Left cardiac atrium (tissue), 4 donors: ENCODE data around the gene PAOX. TPM values are rescaled to one million over a fixed set of nuclear protein-coding genes. Genes with fewer than 3 reads are reported as not detected.

Experiments
- ATAC-seq, 2 donors: fragments of 200-7000 bp; cut with Tn5 transposase; one replicate each; pipeline ENCODE4 v1.9.1; 2020; ENCODE audit warnings: mild to moderate bottlenecking in 2 of 2, moderate library complexity in 2 of 2
- DNase-seq: peaks from one replicate; pipeline ENCODE4 v3.0.0-alpha.2; 2020
- intact Hi-C, 2 donors: fragments of 100-400 bp; cut with DNase I; formaldehyde crosslinking; loops; one replicate each; pipeline versions ENCODE4 v1.14.1 to v1.15.1; 2022 to 2023
- total RNA-seq, 2 donors: library from RNA; stranded (reverse); fragmentation: NEBNext Ultra II Directional; extraction: Animal tissue kit (Norgen Biotek cat#: 25700); gene quantifications; one replicate each; pipeline ENCODE4 v1.2.1, GENCODE V29; 2021
- donor health status: DM: no; HTN: yes; CAD: no.
- donor health status: DM: no; HTN: yes; CAD: no; lungs with severe emphysema.
- donor health status: DM: yes; HTN: yes; CAD: no.
- donor health status: Dilated cardiomyopathy.

The PAOX gene
- total RNA-seq, 2 donors from 2014 or later, result 2.9 TPM

DNA sequence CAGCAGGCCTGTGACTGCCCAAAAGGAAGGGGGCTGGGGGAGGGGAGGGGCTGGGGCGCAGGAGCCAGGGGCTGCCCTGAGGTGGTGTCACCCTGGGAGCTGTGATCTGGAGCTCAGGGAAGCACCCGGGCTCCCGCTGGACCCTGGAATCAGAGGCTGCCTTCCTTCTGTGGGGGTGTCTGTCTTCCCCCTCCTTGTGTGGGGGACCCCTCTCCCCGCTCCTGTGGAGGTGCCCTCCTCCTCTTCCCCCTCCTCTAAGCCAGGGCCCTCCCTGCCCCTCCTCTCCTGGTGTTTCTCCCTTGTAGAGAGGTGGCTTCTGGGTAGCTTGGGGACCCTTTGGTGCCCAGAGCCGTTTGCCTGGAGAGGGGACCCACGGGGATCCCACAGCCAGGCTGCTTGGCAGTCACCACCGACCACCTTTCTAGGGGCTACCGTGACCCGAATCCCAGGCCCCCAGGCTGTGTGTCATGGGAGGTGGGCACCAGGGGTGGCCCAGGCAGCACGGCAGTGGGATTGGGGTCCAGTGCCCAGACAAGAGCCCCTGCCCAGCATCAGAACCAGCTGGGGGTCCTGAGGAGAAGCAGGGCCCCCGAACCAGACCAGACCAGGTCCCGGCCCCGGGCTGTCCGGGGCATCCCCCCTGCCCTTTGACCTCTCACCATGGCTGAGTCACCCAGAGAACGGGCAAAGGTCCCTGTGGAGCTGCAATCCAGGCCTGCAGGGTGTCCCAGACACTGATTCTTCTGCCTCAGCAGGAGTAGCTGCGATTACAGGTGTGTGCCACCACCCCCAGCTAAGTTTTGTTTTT is 31.1 kb upstream of the PAOX start:
- DNase-seq (no peak), ATAC-seq (no peak)
- intact Hi-C loops, result no loop called here

DNA sequence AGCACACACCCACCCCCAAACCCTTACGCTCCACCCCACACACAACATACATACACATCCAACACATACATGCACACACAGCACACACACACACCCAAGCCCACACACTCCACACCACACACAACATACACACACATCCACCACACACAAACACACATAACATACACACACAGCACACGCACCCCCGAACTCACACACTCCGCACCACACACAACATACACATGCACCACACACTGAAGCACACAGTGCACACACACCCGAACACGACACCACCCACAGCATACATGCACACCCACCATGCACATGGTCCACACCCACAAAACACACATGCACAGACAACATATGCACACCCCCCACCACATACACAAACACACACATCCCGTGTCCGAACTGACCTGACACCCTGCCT is 29.9 kb upstream of the PAOX start:
- DNase-seq (no peak), ATAC-seq (no peak)
- intact Hi-C loops, result no loop called here

DNA sequence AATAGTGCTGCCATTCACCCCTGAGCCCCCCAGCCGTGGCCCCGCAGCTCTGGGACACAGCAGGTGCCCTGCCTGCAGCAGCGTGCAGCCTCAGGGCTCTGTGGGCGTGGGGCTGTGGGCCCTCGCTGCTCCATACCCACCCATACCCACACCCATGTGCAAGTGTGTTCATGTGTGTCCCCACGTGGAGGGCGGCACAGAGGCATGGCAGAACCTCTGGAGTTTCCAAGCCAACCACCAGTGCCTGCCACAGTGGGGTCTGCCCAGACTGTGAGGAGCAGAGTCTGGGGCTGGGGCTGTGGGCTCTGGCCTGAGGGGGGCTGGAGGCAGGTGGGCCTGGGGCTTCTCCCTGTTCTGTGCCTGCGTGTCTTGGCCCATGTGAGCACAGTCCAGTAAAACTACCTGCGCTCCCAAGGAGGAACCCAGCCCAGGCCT is 29.5 kb upstream of the PAOX start:
- intact Hi-C loops, result no loop called here
- DNase-seq, result no peak
- ATAC-seq, result no peak

DNA sequence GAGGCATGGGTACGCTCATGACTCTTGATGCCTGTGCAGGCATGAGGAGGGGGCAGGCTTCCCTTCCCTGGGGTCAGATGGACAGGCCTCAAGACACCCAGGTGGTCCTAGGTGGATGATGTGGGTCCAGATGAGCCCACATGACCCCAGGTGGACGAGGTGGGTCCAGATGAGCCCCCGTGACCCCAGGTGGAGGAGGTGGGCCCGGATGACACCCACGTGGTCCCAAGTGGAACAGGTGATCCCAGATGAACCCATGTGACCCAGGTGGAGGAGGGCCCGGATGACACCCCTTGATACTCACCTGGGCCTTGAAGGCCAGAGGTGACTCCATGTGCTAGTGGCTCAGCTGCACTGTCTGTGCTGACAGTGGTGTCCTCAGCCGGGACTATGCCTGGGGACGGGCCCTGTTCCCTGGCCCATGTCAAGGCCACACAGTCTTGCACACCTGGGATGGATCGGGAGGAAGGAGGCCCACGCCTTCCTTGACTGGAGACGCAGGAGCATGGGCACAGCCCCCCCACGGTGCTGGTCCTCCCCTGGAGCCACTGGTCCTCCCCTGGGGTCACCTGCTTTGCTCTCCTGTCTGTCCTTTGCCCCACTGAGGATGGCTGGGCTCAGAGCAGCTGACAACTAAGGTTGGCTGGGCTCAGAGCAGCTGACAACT is 28.6 kb upstream of the PAOX start:
- ATAC-seq (no peak), DNase-seq (no peak)
- intact Hi-C loops, result no loop called here

DNA sequence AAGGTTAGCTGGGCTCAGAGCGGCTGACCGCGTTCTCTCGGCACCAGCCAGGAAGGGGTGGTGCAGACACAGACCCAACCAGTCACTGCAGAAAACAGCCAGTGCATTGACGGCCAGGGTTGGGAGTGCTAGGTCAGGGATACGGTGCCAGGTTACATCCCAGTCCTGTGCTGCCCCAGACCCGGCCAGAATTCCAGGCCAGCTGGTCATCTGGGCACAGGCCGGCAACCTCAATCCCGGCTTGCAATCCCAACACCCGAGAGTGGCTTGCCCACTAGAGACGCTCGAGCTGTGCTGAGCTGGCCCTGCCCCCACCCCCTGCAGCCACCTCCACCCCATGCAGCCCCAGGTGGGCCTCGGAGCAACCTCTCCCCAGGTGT is 28.1 kb upstream of the PAOX start:
- intact Hi-C loops, result no loop called here
- DNase-seq (no peak), ATAC-seq (no peak)

DNA sequence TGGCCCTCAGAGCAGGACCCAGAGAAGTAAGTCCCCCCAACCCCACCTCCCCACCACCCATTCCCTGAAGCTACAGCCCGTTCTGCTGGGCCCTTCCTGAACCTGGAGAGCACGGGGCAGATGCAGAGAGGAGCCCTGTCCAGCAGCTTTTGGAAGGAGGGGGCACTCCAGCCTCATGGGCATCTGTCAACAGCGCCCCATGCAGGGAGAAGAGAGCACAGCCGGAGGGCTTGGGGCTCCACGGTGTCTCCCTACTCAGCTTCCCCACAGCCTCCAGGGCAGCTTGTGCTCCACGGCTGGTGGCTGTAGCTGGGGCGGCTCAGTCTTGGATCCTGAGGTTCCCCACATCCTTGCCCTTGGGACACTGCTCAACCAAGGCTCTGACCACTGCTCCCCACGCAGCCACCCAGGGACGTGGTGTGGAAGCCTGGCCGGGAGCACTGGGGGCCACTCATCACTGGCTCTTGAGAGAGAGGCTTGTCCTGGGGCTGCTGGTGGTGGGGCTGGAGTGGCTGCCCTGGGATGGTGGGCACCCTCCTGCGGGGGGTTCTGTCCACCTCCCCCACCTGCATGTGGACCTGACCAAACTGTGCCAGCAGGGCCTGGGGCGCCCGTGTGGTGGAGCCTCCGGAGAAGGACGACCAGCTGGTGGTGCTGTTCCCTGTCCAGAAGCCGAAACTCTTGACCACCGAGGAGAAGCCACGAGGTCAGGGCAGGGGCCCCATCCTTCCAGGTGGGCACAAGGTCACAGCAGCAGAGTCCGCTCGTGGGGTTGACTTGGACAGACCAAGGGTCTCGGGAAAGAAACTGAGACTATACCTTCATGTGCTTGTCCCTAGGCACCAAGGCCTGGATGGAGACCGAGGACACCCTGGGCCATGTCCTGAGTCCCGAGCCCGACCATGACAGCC is 27.4 kb upstream of the PAOX start:
- intact Hi-C loops, result no loop called here
- ATAC-seq (peak in 1 of 2 donors; percentile 5), DNase-seq (no peak)

DNA sequence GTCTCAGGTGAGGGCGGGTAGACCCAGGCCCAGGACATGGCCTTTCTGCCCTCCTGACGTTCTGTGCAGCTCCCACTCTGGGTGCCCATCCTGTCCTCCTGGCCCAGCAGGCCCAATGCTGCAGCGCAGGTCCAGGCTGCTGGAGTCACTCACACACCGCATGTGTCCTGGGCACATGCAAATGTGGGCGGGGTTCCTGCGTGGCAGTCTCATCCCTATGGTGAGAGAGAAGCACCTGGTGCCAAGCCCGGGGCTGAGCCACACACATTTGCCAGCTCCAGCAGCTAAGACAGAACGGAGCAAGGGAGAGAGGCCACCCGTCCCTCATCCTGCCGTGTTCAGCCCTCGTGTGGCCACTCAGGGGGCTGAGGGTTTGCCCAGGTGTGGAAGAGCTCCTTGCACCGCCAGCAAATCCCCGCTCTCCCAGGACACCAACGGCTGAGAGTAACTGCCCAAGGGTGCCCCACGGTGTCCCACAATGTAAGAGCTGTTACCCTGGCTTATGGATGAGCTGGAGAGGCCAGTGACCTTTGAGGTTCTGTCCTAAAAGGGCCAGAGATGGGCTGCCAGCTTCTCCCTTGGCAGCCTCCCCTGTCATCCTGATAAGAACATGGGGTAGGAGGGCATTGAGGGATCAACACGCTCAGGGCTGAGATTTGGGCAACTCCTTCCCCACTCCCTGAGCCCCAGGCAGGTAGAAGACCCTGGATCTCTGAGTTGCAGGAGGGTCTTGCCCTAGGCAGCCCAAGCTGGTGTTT is 25.7 kb upstream of the PAOX start:
- DNase-seq, result no peak
- intact Hi-C loops, result no loop called here
- ATAC-seq, result no peak

DNA sequence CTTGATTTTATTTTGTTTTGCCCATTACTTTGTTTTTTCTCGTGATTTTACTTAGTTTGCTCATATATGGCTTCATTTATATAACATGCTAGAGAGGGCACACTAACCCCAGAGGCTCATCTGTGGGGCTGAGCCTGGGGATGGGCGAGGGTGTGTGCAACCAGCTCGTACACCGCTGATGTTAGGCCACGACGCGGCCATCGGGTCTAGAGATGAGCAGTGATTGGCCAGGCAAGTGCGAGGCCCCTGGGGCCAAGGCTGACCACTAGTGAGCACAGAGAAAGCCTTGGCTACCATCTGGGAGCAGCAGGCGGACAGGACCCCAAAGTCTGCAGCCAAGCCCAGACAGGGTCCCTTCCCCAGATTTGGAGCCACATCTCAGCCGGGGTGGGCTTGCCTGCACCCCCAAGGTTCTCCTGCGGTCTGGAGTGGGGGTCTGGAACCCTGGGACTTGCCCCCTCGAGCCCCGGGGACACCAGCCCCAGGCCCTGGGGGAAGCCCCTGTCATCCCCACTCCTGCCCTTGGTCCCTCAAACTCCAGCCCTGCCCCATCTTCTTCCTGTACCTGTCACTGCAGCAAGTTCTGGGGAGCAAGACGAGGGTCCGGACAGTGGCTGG is 25.0 kb upstream of the PAOX start:
- intact Hi-C loops, result no loop called here
- ATAC-seq (no peak), DNase-seq (no peak)

DNA sequence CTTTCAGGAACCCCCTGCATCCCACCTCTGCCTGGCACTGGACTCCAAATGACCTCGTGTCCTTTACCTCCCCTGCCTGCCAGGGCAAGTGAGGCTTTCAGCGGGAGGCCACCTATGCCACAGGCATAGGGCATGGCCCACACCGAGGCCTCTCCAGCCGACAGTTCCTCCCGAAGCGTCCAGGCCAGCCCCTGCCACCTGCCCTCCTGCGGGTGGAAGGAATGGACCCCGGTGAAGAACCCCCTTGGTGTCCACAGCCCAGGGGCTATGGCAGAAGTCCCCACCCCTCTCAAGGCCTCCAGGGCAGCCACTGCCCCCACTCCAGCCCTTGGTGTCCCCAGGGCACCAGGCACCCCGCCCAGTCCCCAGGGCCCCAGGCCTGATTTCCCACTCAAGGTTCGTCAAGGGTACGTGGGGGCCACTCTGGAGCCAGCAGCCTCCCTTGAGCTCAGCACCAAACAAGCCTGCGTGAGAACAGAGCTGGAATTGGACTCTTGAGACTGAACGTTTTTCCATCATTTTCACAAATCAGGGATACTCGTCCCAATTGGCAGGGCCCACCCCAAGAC is 24.3 kb upstream of the PAOX start:
- intact Hi-C loops, result no loop called here
- ATAC-seq (no peak), DNase-seq (no peak)

DNA sequence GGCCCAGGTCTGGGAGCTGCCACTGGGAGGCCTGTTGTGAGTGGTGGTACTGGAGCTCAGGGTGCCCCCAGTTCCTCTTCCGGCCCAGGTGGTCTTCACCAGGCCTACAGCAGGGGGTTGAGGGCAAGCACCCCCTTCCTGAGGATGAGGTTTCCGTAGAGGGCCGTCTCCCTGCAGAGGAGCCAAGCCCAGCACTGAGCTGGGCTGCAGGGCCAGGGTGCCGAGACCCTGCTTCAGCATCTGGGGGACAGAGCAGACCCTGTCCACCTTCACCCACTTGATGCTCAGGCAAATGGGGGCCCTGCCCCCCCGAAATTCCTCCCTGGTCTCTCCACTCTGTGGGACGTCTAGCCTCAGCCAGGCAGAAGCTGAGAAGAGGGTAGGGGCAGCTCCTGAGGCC is 23.8 kb upstream of the PAOX start:
- no peak for DNase-seq
- intact Hi-C loops, result no loop called here
- ATAC-seq, result no peak

DNA sequence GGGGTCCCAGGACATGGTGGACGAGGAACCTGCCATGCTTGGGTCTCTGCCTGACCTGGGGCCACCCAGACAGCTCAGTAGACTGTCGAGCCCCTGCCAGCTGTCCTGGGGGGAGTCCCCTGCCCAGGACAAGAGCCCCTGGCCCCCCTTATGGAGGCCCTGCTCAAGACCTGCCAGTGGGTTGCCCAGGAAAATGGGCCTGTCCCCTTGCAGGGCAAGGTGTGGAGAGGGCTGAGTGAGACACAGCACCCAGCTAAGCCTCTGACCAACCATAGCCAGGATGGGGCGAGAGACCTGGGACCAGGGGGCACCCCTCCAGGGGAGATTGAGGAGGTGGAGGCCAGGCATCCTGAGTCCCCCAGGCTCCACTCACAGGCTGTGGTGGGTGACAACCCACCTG is 23.1 kb upstream of the PAOX start:
- intact Hi-C loops, result no loop called here
- ATAC-seq, result no peak
- no peak for DNase-seq

DNA sequence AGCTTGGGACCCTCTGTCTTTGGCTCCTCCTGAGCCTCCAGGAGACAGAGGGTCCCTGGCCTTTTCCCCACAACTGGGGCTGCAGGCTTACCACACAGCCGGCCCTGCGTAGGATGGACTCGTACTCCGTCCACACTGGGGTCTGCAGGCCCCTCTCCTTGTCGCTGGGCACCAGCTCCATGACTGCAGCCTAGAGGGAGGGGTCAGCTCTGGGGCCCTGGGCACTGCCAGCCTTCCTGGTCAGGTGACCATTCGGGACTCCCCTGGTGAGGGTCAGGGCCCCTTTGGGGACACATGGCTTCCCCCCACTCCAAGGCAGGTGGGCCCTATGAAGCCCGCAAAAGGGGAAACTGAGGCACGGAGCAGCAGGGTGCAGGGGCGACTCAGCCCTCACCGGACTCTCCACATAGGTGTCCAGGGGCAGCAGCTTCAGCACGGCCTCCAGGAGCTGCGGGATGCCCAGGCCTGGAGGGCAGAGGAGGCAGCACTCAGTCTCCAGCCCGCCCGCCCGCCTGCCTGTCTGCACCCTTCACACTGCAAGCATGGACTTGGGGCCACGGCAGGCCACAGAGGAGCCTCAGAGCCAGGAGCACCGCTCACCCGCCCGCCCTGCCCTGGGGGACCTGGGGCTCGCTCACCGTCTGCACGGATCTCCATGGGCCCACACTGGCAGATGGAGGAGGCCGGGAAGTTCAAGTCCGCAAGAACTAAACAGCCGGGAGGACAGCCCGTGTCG is 22.3 kb upstream of the PAOX start:
- no peak for DNase-seq
- peak in 1 of 2 donors; percentile 0 for ATAC-seq

DNA sequence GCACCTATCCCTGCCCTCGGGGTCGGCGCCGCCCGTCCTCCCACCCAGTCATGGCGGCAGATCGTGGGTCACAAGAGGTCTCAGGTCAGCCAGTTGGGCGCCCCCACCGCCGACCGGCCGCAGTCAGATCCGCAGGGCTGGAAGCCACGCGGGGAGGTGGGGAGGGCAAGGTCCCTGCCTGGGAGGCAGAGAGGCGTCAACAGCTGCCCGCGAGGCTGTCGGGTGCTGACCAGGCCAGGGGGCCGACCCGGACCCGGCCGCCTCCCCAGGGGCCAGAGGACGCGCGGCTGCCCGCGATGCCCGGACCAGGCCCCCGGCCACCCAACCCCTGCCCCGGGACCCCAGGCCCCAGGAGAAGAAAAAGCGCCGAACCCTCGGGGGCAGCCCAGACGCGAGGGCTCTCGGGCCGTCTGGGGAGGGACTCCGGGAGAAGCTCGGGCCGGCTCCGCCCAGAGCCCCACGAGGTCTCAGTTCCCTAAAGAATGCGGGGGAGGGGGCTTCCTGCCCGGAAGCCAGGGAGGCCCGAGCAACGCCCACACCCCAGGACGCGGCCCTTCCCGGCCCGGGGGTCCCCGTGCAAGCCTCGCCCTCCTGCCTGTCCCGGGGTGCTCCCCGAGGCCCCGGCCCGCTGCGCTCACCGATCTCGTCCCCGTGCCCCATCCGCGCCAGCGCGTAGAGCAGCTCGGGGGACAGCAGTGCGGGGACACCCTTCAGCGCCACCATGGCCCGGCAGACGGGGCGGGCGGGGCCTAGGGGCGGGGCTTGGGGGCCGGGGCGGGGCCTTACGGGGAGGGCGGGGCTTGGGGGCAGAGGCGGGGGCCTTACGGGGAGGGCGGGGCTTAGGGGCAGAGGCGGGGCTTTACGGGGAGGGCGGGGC is 21.5 kb upstream of the PAOX start, which contains the start of gene FUOM:
Gene FUOM (minus strand): TSS at position 735 of the 877 bp plus-strand sequence. CDS start 12 bp downstream, at position 723.
- ATAC-seq (peak; percentile 85 to 87), DNase-seq (peak; percentile 73)
- intact Hi-C loops, result no loop called here

More for the DNA sequence above, 22.3 kb upstream of the PAOX start:
- intact Hi-C loops, result no loop called here

DNA sequence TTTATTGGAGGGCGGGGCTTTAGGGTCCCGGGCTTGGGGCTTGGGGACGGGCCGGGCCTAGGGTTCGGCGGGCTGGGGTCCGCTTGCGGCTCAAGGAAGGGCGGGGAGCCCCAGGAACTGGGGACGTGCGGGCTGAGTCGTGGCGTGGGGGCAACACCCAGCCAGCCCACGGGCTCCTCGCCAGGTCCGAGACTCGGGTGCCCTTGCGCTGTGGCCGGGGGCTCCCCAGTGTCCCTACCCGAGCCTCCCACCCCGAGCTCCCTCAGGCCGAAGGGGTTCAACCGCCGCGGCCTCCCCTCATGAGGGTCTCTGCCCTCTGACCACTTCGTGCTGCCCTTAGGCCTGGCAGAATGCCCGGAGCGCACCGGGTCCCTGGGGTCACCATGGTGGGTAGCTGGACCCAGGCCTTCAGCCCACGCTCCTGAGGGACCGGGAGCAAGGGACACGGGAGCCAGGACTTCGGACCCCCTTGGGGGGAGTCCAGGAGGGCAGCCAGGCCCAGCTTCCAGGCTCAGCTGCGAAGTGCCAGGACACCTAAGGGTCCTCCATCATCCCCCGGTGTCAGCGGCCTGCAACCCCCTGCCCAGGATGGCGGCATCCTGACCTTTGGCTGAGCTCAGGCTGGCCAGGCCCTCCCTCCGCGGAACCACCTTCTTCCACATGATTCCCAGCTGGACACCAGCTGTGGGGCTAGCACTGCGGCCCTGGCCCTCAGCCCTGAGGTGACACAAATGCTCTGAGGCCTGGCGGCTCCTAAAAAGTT is 20.7 kb upstream of the PAOX start:
- peak; percentile 21 to 25 for ATAC-seq
- DNase-seq, result peak; percentile 51
- intact Hi-C loops, result no loop called here

DNA sequence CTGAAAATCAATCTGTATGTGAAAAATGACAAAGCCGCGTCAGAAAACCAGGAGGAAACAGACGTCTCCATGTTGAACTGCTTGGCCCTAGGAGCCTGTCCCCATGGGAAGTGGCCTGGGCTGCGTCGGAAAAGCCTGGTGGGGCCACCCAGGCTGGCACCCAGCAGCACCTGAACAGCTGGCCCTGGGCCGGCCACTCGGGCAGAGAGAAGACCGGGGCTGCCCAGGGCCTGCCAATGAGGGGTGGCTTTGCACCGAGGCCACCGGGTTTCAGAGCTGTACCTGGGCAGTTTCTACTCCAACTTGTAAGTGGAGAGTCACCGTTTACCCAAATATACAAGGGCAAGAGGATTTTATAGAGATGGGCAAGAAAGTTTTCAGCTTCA is 20.1 kb upstream of the PAOX start:
- intact Hi-C loops, result no loop called here
- DNase-seq (no peak), ATAC-seq (no peak)

DNA sequence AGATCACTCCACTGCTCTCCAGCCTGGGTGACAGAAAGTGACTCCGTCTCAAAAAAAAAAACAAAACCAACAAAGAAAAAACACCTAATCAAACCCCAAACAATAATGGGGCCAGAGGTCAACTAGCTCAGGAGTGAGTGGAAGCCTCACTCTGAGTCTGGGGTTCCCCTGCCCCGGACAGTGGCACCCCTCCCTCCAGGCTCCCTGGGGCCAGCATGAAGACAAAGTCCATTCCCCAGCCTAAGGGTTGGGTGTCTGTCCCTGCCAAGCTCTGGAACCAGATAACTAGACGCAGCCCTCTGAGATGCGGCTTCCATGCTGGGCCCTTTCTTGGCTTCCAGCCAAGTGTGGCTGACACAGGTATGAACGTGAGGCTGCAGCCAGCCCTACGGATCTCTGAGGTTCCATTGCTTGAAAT is 19.5 kb upstream of the PAOX start:
- intact Hi-C loops, result no loop called here
- DNase-seq, result no peak
- ATAC-seq, result no peak
